Suprapubic skin (tissue), 4 donors: ENCODE measurements around the gene CFAP45.

Experiments used
- CTCF ChIP-seq, 2 donors: fragments of 200-600 bp in 1 of 2; fragments of 450-650 bp in 1 of 2; sonication (generic) in 1 of 2; IDR thresholded peaks; one replicate each; pipeline ENCODE4 v1.5.1; 2016 to 2019; ENCODE audit warnings: antibody characterized with exemption in 2 of 2, mild to moderate bottlenecking in 1 of 2, moderate library complexity in 1 of 2
- EP300 ChIP-seq: sonication (generic); formaldehyde crosslinking; IDR thresholded peaks from one replicate; pipeline ENCODE4 v1.6.1; 2017; ENCODE audit warnings: antibody characterized with exemption
- POLR2A ChIP-seq, 2 donors: fragments of 450-650 bp; IDR thresholded peaks; one replicate each; pipeline ENCODE4 v1.6.1; 2017; ENCODE audit warnings: antibody characterized with exemption in 2 of 2, mild to moderate bottlenecking in 2 of 2, moderate library complexity in 2 of 2
- POLR2AphosphoS5 ChIP-seq, 3 donors: sonication (generic); formaldehyde crosslinking; IDR thresholded peaks; one replicate each; pipeline ENCODE4 v1.6.1; 2017; ENCODE audit warnings: antibody characterized with exemption in 3 of 3

GRCh38 chr1:159937054-159937750 is 37.2 kb upstream of the CFAP45 start:
- TF ChIP-seq CTCF (IDR thresholded peaks at IDR 0.05): no peak
- TF ChIP-seq POLR2A (IDR thresholded peaks at IDR 0.05): no peak
- no peak for TF ChIP-seq POLR2AphosphoS5 (IDR thresholded peaks at IDR 0.05)
- no peak for TF ChIP-seq EP300
